ENCODE measurements around the gene SNRNP35.

GRCh38 chr12:123433615-123434014 is 24.3 kb upstream of the SNRNP35 start:
- TF ChIP-seq CTCF (IDR thresholded peaks at IDR 0.05) = no peak
- TF ChIP-seq ZFX (IDR thresholded peaks at IDR 0.05; ENCODE audit: borderline replicate concordance) = no peak
